ENCODE results near the gene AGL. TPM values are rescaled to one million over a fixed set of nuclear protein-coding genes. Genes with fewer than 3 reads are reported as not detected.
A peak's percentile ranks its signal among the peaks of the same experiment; 100 is the strongest.

AGL gene
- total and polyA plus RNA-seq, 2 of the 13 experiments (the other 11 are each of a cell fraction or from before 2014, with no cell fraction given): 4.3 to 13.1 TPM

DNA sequence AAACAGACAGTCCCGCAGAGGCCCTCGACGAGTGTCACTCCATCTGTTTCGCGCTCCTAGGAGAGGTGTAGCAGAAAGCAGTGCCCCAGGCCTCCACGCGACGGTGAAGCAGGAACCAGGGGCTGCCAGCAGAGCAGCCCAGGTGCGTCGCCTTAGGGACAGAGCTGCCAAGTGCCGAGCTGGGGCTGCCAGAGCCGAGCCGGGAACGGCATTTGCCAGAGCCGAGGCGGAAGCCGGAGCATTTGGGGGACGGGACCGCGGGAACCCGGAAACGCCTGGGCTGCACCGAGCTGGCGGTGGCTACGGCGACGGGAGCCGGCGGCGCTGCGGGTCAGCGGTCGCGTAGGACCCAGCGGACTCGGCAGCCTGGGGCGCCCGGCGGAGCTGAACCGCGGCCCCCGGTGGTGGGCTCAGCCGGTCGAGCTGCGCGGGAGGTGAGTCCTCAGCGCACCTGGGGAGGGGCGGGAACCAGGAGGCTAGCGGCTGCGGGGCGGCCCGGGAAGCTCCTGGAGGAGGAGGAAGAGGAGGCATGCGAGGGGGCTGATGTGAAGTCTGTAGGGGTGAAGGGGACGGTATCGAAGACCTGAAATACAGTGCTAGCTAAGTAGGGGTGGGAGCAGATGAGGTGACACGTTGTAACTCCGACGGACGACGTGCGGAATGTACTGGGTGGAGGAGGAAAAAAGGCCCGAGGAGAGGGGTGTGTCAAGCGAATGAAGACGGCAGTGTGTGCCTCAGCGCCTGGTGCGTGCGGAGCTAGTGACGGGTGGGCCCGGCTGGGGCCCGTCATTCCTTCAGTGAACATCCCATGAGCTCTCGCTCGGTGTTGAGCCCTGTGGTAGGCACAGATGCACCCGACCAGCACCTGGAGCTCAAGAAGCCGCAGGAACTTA is 119.8 kb downstream of the AGL start, which contains the start of gene SLC35A3 (continued):
- TF ChIP-seq, protein P1, sequence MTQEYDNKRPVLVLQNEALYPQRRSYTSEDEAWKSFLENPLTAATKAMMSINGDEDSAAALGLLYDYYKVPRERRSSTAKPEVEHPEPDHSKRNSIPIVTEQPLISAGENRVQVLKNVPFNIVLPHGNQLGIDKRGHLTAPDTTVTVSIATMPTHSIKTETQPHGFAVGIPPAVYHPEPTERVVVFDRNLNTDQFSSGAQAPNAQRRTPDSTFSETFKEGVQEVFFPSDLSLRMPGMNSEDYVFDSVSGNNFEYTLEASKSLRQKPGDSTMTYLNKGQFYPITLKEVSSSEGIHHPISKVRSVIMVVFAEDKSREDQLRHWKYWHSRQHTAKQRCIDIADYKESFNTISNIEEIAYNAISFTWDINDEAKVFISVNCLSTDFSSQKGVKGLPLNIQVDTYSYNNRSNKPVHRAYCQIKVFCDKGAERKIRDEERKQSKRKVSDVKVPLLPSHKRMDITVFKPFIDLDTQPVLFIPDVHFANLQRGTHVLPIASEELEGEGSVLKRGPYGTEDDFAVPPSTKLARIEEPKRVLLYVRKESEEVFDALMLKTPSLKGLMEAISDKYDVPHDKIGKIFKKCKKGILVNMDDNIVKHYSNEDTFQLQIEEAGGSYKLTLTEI (CRISPR knock-in tag; conservative IDR thresholded peaks at IDR 0.05): no peak
- TF ChIP-seq SALL2 (CRISPR knock-in tag; IDR thresholded peaks at IDR 0.05) (peak; percentile 96), FOXA3 (CRISPR knock-in tag; IDR thresholded peaks at IDR 0.05) (peak; percentile 67; the same call in 1 of the 2 replicates), POLR2AphosphoS5 (IDR thresholded peaks at IDR 0.05; ENCODE audit: low read depth, low read length) (peak; percentile 80), KDM1A (CRISPR knock-in tag; IDR thresholded peaks at IDR 0.05) (peak; percentile 73; the same call in 1 of the 2 replicates), TRIM22 (IDR thresholded peaks at IDR 0.05) (no peak), ZNF30 (CRISPR knock-in tag; IDR thresholded peaks at IDR 0.05) (peak; percentile 84; the same call in 1 of the 2 replicates), IKZF1 (IDR thresholded peaks at IDR 0.05) (no peak), TCF7 (IDR thresholded peaks at IDR 0.05; ENCODE audit: low read depth) (no peak), NCOA1 (CRISPR knock-in tag; IDR thresholded peaks at IDR 0.05) (peak; percentile 90), ZNF552 (CRISPR knock-in tag; IDR thresholded peaks at IDR 0.05; ENCODE audit: borderline replicate concordance) (peak; percentile 97), DNMT1 (CRISPR knock-in tag; IDR thresholded peaks at IDR 0.05) (peak; percentile 92), ADNP (CRISPR knock-in tag; IDR thresholded peaks at IDR 0.05) (peak; percentile 72), HIVEP1 (CRISPR knock-in tag; IDR thresholded peaks at IDR 0.05) (peak; percentile 96), TFDP1 (CRISPR knock-in tag; IDR thresholded peaks at IDR 0.05; ENCODE audit: borderline replicate concordance) (peak; percentile 96), KDM6A (CRISPR knock-in tag; IDR thresholded peaks at IDR 0.05; ENCODE audit: low read depth) (no peak; the same call in 1 of the 2 replicates)
- TF ChIP-seq, protein P2, sequence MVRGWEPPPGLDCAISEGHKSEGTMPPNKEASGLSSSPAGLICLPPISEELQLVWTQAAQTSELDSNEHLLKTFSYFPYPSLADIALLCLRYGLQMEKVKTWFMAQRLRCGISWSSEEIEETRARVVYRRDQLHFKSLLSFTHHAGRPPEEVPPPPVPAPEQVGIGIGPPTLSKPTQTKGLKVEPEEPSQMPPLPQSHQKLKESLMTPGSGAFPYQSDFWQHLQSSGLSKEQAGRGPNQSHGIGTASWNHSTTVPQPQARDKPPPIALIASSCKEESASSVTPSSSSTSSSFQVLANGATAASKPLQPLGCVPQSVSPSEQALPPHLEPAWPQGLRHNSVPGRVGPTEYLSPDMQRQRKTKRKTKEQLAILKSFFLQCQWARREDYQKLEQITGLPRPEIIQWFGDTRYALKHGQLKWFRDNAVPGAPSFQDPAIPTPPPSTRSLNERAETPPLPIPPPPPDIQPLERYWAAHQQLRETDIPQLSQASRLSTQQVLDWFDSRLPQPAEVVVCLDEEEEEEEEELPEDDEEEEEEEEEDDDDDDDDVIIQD (CRISPR knock-in tag; IDR thresholded peaks at IDR 0.05; ENCODE audit: low read depth): peak; percentile 55; the same call in 1 of the 2 replicates
- TF ChIP-seq, protein P3, sequence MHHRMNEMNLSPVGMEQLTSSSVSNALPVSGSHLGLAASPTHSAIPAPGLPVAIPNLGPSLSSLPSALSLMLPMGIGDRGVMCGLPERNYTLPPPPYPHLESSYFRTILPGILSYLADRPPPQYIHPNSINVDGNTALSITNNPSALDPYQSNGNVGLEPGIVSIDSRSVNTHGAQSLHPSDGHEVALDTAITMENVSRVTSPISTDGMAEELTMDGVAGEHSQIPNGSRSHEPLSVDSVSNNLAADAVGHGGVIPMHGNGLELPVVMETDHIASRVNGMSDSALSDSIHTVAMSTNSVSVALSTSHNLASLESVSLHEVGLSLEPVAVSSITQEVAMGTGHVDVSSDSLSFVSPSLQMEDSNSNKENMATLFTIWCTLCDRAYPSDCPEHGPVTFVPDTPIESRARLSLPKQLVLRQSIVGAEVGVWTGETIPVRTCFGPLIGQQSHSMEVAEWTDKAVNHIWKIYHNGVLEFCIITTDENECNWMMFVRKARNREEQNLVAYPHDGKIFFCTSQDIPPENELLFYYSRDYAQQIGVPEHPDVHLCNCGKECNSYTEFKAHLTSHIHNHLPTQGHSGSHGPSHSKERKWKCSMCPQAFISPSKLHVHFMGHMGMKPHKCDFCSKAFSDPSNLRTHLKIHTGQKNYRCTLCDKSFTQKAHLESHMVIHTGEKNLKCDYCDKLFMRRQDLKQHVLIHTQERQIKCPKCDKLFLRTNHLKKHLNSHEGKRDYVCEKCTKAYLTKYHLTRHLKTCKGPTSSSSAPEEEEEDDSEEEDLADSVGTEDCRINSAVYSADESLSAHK (CRISPR knock-in tag; IDR thresholded peaks at IDR 0.05; ENCODE audit: borderline replicate concordance): peak; percentile 93
- TF ChIP-seq, protein P4, sequence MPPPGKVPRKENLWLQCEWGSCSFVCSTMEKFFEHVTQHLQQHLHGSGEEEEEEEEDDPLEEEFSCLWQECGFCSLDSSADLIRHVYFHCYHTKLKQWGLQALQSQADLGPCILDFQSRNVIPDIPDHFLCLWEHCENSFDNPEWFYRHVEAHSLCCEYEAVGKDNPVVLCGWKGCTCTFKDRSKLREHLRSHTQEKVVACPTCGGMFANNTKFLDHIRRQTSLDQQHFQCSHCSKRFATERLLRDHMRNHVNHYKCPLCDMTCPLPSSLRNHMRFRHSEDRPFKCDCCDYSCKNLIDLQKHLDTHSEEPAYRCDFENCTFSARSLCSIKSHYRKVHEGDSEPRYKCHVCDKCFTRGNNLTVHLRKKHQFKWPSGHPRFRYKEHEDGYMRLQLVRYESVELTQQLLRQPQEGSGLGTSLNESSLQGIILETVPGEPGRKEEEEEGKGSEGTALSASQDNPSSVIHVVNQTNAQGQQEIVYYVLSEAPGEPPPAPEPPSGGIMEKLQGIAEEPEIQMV (CRISPR knock-in tag; IDR thresholded peaks at IDR 0.05; ENCODE audit: low read depth): peak; percentile 83; the same call in 1 of the 2 replicates

All from HepG2 (cell line).